ENCODE data around the gene CACNA1I.

DNA sequence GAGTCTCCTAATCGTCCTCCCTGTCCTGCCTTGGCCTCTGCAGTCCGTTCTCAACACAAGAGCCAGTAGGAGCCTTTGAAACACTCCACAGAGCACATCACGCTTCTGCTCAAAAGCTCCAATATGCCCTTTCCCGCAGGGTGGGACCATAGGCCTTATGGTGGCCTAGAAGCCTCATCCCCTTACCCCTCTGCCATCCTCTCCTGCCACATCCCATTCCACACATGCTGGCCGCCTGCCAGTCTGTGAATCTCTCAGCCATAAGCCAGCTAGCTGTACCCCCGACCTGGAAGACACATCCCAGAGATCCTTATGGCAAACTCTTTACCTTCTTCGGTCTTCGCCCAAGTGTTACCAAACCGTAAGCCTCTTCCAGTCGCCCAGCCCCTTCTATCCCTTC lies 165.2 kb downstream of the CACNA1I start:
- TF ChIP-seq, protein P1, sequence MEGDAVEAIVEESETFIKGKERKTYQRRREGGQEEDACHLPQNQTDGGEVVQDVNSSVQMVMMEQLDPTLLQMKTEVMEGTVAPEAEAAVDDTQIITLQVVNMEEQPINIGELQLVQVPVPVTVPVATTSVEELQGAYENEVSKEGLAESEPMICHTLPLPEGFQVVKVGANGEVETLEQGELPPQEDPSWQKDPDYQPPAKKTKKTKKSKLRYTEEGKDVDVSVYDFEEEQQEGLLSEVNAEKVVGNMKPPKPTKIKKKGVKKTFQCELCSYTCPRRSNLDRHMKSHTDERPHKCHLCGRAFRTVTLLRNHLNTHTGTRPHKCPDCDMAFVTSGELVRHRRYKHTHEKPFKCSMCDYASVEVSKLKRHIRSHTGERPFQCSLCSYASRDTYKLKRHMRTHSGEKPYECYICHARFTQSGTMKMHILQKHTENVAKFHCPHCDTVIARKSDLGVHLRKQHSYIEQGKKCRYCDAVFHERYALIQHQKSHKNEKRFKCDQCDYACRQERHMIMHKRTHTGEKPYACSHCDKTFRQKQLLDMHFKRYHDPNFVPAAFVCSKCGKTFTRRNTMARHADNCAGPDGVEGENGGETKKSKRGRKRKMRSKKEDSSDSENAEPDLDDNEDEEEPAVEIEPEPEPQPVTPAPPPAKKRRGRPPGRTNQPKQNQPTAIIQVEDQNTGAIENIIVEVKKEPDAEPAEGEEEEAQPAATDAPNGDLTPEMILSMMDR (IDR thresholded peaks at IDR 0.05) = no peak
- TF ChIP-seq POLR2A (IDR thresholded peaks at IDR 0.05) = no peak
